Brain pericyte (primary cell): Measurements from ENCODE around the gene TMEM182.

Source experiments
- DNase-seq: peaks from one replicate; pipeline ENCODE4 v3.0.0-alpha.2; 2012; ENCODE audit warnings: low read depth, low spot score

The TMEM182 gene, protein sequence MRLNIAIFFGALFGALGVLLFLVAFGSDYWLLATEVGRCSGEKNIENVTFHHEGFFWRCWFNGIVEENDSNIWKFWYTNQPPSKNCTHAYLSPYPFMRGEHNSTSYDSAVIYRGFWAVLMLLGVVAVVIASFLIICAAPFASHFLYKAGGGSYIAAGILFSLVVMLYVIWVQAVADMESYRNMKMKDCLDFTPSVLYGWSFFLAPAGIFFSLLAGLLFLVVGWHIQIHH

DNA sequence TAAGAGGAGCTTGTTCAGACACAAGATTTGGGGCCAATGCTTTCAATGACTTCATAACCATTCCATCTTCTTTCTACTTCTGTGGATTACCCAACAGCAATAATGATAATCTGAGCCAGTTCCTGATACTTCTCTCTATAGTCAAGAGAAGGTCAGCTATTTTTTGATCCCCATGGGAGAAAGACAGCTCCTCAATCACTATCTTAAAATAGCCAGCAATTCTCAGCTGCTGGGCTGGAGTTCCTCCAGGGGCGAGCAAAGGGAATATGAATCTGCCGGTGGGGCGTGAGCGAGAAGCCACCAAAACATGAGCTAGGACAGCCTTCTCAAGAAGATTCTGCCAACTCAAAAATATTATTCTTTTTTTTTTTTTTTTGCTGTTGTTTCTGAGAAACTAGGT lies at the start of gene TMEM182:
Gene TMEM182, plus strand, starts transcription at position 269 of the 400 bp plus-strand sequence. CDS start 187 bp downstream, outside the sequence.
- DNase-seq, result no peak

DNA sequence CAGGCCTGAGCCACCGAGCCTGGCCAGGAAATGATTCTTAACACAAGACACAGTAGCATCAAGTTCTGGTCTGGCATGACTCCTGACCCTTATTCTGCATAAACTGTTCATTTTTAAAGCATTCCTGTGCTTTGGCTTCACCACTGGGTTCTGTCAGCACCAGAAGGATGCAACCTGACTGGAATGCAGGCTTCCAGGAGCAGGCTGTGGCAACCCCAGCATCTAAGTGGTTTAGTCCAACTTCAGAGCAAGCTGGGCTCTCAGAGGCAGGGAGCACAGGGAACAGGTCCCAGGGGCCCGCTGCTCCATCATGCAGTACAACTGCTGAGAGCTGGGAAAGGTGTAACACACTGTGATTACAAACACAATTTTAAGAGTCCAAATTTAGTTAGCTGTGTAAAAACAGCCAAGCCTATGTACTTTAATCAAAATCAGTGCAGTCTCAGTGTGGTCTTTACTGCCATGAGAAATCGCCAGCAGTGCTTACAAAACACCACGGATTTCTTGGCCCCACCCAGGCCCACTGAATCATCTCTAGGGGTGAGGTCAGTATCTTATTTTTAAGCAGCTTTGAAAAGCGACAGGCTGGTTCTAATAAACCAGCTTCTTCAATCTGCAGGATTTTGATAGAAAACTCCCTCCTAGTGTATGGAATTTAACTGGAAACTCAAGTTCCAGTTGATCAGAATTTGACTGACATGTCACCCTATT lies 44.4 kb upstream of the TMEM182 start:
- DNase-seq, result no peak

DNA sequence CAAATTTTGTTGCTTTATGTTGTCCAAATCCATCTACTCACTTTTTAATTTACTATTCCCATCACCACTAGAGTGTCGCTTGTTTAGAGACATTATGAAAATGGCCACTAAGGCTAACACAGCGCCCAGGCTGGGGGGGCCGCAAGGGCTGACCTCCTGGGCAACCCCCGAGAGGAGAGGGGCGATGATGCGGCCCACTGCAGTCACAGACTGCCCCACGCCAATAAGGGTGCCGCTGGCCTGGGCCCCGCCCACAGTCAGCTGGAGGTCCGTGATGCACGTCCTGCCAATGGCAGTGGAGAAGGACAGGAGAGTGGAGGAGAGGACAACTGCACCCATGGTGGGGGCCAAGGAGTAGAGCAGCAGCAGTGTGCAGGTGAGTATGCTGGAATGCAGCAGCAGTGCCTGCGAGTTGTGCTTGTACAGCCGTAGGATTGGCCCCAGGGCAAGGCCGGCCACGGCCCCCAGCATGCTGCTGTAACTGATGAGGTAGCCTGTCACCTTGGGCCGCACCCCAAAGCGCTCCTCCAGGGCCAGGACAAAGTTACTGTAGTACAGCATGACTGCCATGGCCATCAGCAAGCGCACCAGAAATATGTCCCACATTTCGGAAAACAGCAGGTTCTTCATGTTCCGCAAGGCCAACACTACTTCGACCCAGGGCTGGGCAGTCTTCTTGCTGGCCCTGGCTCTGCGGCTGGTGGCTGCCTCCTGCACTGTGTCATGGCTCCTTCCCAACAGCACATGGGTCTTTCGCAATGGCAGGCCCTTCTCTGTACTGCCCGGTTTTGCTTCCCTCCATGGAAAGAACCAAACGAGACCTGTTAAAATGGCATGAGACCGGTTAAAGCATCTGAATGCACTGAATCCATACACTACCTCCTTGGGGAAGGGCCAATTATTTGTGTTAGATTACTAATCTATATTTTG lies 43.2 kb upstream of the TMEM182 start:
- DNase-seq, result no peak

DNA sequence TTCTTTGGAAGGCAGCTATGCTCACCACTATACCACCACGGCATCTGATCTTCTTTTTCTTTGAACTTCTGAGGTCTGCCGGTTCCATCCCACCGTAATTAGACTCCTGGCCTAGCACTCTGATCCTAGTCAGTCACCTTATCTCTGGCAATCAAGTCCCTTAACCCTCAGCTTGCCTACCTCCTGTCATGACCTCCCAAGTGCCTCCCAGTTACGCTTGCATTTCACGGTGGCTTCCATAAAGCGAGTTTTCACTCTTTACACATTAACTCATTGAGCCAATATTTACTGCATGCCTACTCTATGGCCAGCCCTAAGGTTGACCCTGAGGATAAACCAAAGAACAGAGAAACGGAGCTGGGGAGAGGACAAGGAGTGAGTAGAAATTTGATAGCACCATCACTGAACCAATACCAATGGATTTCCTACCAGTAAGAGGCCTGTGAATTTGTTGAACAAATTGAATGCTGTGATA lies 37.8 kb upstream of the TMEM182 start:
- no peak for DNase-seq

DNA sequence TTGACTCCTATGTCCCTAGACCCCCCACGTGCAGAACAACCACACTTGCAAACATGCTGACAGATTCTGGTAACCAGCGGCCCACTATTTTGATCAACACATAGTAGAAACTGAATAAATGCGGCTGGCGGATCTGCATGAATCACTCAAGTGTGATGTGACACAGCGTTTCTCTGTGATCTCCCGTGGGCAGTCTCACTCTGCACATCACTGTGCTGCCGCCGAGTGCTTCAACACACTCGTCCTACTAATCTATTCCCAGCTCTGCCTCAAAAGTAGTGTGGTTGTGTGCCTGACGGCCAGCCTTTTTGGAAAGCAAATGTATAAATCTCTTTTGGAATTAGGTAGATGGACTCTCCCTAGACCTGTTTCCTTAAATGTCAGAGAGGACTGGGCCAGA lies 37.3 kb upstream of the TMEM182 start:
- no peak for DNase-seq

DNA sequence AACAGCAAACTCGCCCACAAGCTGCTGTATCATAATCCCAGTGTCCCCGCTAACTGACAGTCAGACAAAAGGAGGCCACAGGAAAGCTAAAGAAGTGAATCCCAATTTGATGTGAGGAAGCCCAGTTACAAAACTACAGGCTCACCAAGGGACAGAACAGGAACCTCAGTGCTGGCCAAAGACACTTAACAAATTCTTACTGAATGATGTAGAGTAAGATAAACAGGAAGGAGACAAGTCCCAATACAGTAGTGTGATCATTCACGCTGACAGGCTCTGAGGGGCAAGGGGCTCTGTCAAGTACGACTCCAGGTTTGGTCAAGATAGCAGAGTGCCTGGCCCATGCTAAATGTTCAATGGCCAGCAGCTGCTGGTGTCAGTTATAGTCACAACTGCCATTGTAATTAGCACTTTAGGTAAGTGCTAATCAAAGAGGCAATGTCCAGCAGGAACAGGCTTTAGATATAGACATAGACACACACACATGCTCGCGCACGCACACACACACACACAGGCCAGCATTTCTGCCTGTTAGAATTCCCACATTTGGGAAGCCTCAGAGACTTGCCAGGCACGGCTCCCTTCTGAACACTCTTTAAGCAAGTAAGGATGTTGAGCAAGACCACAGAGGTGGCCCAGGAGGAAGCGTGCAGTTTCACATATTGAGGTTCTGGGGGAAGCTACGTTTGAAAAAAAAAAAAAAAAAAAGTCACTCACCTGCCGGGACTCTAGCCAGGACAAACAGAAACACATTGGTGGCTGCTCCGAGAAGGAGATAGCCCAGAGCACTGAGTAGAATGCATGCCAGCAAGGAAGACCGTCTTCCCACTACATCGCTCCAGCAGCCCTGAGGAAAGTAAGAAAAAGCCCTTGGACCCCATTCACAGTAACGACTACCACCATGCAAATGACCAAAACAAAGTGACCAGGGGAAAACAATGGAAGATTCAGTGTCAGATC lies 35.4 kb upstream of the TMEM182 start:
- DNase-seq, result no peak

DNA sequence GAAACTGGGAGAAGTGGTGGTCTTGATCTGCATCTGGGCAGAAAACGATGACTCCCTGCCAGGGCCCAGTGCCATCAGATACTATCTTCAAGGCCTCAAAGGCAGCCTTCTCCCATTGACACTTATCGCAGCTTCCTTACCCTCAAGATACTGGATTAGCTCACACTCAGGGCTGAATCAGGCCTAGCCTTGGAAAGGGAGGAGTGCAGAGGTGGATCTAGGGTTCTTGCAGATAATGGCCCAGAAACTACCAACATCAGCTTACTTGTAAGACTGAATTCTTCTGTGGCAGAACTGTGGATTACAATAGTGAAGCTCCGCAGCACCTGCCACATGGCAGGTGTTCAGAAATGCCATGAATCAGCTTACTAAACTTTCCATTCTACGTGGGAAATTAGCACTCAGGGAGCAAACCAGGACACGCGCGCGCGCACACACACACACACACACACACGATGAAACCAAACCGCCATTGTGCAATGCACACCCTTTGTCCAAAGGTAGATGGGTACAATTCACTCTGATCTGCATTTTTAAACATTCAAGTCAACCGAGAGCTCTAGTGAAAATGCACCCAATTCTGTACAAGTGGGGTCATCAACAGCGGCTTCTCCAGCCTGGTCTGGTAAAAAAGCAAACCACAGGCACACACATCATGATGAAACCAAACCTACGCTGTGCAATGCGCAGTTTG lies 26.3 kb upstream of the TMEM182 start:
- no peak for DNase-seq

DNA sequence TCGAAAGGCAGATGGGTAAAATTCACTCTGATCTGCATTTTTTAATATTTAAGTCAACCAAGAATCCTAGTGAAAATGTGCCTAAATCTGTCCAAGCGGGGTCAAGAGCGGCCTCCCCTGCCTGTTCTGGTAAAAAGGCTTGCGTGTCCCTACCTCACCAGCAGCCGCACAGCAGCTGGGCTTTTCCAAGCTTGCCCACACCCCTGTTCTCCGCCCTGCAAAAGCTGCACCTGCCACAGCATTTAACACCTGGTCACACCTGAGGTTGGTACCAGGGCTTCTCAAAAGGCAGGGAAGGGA lies 25.8 kb upstream of the TMEM182 start:
- no peak for DNase-seq

DNA sequence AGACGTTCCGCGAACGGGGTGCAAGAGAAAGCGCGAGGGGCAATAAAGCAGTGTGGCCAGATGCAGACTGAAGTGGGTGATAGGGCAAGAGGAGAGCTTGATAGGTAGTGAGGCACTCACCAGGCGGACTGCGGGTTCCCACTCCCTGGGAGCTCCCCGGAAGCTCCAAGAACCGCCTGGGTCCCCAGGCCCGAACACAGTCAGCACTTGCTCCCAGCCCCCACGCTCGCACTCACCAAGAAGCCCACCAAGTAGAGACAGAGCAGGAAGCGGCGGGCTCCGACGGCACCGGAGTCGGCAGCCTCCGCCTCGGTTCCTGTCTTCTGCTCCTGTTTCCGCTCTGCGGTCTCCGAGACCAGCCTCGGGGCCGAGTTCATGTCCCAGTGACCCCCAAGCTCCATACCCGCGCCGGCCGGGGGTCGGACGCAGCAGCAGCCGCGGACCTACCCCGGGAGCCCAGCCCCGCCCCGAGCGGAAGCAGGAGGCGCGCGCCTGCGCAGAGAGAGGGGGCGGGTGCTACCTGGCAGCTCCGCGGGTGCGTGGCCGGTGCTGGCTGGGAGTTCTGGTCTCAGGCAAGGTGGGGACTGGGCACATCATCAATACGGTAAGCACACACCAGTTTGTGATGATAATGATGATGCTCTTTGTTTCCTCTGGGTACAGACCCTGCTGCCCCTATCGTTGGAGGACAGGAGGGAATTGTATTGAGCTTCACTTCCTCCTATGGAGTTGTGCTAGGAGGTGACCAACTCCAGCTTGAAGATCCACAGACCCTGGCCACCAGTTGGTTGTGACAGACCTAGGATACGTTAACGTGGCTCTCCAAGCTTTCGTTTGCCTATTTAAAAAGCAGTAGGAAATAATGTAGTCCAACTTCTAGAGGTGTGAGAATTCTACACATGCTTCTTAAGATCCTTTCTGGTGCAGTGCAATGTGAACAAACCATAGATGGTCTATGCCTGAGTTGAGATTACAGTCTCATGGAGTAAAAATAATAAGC lies 25.1 kb upstream of the TMEM182 start:
- no peak for DNase-seq

DNA sequence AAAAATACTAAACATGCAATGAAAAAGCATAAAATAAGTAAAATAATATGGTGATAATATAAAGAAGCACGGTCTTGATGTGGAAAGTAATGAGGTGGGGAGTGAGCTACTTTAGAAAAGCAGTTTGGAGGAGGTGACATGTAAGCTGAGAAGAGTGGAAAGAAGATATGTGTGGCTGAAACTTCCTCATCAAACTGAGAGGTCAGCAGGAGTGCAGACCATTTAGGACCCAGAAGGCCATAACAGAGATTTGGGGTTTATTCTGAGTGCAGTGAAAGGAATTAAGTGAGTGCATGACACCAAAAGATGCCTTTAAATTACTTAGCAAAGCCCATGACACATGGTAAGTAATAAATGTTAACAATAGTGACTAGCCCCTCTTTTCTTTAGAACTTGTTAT lies 24.4 kb upstream of the TMEM182 start:
- no peak for DNase-seq

DNA sequence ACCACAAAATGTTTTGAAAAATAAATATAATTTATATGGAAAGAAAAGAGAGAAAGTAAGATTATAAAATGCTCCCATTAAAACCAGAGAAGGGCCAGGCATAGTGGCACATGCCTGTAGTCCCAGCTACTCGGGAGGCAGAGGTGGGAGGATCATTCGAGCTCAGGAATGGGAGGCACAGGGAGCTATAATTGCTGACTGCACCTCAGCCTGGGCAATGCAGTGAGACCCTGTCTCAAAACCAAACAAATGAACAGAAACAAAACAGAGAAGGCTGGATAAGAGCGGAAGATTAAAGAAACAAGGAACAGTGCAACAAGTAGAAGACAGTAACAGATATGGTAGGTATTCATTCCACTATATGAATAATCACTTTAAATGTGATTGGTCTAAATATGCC lies 18.6 kb upstream of the TMEM182 start:
- no peak for DNase-seq

DNA sequence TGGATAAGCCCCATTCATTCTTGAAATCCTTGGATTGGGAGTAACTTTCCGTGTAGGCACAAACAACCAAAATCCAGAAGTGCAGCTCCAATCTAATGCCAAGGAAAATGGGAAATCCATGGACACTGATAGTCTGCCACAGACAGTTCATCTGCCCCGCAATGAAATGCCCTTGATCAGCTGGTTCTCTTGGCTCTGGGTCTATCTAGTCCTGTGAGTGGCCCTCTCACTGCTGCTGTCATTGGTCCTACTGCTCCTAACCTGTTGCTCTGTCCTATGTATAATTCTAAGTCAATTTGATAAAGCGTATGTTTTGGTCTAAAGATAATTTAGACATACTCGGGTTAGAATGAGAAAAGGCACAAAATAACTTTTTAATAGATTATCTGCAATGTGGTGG lies 13.7 kb upstream of the TMEM182 start:
- no peak for DNase-seq

DNA sequence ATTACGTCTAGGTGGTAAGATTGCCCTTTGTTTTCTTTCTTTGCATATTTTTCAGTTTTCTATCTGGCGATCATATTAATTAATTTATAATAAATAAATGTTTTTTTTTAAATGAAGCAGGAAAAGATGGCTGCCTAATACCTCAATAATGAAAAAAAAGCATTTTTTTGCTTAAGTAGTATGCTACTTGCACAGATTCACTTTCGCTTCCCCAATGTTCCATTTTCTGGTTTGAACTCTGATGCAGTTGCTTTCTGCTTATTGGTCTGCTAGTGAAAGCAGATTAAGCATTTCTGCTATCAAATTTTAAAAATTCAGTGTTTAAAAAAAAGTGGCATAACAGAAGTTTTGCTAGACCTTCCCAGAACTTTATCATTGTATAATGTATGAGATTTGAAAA lies 11.9 kb upstream of the TMEM182 start:
- DNase-seq, result no peak

DNA sequence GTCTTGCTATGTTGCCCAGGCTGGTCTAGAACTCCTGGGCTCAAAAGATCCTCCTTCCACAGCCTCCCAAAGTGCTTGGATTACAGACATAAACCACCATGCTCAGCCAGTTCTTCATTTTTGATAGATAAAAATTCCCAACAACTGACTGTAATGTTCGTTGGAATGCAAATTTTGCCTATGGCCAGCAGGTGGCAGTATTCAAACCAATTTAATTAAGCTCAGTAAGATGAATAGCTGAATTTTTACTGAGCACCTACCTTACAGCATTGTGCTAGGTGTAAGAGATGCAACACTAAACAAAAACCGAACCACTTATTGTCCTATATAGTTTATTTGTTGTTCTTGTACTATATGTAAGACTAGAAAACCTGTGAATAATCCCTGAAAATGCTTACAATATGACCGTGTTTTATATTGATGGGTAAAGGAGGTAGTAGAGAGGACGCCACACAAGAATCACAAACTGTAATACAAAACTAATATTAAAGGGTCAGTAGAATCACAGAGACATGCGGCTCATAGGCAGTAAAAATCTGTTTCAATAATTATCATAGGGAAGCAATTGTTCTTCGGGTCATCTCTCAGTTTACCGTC lies 8.2 kb upstream of the TMEM182 start:
- DNase-seq, result no peak

DNA sequence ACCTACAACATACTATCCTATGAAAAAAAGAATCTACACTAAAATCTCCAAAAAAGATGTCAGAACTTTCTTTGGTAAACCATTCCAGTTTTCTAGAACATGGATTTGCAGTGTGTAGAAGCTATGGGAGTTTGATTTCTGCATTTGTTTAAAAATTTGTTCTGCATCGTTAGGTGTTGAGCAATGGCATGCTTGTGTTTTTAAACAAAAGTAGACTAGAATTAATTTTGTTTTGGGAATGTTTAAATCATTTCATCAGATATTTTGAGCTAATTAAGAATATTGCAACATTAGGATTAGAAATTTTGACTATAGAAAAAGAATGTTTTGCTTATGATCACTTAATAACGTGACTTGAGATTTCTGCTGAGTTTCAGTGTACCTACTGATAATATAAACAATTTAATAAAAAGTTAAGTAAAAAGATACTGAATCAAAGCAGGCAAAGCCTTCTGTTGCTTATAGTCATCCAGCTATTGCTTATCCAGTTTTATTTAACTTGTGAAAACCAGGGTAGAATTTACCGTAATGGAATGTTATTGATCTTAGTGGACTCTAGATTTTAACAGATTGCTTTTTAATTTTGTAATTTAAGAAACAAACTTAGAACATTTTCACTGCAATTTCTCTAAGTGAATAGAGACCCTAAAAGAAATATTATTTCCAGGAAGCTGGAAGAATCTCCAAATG lies 7.2 kb upstream of the TMEM182 start:
- no peak for DNase-seq

DNA sequence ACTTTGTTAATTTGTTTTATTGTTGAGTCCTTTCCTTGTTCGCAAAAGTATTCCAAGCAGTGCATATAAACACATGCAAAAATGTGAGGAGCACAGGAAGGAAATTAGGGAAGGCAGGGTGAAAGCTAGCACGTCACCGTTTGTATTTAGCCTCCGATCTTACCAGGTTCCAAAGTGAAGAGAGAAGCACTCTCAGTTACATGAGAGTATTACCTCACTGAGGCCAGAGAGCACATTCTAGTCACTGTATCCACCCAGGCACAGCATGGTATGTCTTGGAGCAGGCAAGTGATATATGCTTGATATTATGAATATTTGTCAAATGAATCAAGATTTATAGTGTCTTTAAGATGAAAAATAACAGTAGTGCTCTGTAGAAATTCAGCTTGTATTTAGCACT lies 6.5 kb upstream of the TMEM182 start:
- DNase-seq, result no peak

DNA sequence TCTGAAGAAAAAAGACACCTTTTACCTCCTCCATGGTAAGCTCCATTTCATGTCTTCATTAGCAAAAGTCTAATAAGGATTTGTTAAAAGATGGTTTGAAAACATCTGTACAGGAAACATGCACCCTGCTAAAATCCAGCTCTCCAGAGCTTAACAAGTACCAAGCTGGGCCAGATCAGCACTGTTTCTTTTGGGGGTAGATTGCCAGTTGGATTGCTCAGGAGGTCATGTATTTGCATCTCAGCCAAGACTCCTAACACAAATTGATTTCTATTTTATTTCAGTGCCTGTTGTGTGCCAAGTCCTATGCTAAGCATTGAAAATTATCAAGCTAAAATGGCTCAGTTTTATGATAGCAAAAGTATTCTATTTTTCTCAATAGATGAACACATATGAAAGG lies 3.4 kb upstream of the TMEM182 start:
- DNase-seq, result no peak

DNA sequence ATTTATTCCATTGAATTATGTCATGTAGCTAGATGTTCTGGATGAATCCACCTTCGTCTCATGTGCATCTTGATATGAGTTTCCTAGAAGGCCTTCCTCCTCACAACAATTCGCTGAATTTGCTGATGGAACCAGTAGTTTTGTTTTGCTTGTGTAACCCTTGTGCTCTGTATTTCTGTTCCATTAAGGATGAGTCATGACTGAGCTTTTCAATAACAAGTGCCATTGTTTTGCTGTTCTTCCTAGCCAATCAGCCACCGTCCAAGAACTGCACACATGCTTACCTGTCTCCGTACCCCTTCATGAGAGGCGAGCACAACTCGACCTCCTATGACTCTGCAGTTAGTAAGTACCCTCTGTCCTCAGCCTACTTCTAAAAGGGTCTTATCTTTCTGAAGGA lies 2.3 kb downstream of the TMEM182 start:
- DNase-seq, result no peak

DNA sequence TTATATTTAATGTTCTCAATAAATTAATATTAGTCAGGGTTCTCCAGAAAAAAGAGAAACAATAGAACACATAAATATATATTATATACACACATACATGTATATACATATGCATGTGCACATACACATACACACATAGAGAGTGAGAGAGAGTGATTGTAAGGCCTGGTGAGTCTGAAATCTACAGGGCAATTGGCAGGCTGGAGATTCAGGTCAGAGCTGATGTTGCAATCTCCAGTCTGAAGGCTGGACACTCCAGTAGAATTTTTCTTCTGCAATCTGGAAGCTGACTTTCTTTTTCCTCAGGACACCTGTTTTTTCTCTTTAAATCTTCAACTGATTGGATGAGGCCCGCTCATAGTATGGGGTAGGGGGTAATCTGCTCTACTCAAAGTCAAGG lies 3.2 kb downstream of the TMEM182 start:
- DNase-seq, result no peak
